AG08395 (cell line): Measurements from ENCODE around the gene AFF3.
"Not testable (repeated sequence)": the region's sequence is repeated elsewhere in the genome, so short reads cannot be mapped to it uniquely, and the experiment has no call there.

Source experiments
- DNase-seq: peaks from one replicate; pipeline ENCODE4 v3.0.0; 2012; ENCODE audit warnings: mixed read lengths, low spot score

AFF3 gene

GRCh38 chr2:99747842-99748241 lies 394.5 kb downstream of the AFF3 start:
- DNase-seq = no peak

GRCh38 chr2:99743146-99743545 lies 399.2 kb downstream of the AFF3 start:
- DNase-seq = no peak

- no peak for DNase-seq
These were observed 404.9 kb downstream of the AFF3 start for GRCh38 chr2:99737537-99737936.

- no peak for DNase-seq
These were observed 406.6 kb downstream of the AFF3 start for GRCh38 chr2:99735753-99736152.

DNA sequence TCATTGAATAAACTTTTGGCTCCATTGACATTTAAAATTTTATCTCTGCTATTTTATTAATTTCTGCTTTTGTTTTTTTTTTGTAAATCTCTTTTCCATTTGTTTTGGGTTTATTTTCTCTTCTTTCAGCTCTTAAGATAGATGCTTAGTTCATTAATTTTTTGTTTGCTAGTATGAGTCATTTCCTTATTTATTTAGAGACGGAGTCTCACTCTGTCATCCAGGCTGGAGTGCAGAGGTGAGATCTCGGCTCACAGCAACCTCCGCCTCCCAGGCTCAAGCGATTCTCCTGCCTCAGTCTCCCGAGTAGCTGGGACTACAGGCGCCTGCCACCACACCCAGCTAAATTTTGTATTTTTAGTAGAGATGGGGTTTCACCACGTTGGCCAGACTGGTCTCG lies 407.1 kb downstream of the AFF3 start:
- DNase-seq = not testable (repeated sequence)

GRCh38 chr2:99734236-99734635 lies 408.2 kb downstream of the AFF3 start:
- no peak for DNase-seq

DNA sequence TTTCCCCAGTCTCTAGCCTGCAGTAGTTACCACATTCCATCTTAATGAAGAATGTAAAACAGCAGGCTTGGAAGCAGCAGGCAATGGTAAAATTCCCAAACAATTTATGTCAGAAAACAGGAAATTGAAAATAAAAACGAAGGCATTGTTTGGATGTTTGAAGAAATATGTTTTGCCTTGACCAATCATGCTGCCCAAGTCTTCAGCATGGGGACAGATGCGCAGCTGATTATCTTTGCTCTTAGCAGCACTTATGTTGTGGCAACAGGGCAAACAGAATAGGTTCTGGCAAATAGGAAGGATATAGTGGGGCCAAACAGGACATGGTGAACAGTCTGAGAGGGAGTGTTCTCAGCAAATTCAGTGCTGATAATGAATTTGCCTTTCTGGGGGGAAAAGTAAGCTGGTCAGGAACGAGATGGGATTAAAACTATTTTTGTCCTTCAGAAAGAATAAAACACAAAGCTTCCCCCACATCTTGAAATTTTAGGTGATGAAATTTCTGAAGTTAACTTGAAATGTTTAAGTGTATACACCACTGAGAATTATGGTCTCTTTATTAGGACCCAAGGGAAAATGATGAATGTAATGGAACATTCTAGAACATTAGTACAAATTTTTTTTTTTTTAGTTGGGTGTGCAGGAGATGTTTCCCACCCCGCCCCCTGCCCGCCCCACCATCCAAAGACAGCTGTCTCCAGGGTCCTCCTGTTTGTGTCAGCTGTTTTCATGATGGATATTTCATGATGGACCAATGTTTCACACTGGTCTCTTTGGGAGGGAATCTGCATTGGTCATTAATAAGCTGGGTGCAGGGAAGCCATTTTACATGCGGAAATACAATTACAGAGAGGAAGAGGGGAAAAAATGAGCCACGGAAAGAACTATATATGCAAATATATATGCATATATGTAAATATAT lies 413.0 kb downstream of the AFF3 start:
- peak; percentile 85 for DNase-seq

GRCh38 chr2:99728166-99728565 lies 414.2 kb downstream of the AFF3 start:
- no peak for DNase-seq

DNA sequence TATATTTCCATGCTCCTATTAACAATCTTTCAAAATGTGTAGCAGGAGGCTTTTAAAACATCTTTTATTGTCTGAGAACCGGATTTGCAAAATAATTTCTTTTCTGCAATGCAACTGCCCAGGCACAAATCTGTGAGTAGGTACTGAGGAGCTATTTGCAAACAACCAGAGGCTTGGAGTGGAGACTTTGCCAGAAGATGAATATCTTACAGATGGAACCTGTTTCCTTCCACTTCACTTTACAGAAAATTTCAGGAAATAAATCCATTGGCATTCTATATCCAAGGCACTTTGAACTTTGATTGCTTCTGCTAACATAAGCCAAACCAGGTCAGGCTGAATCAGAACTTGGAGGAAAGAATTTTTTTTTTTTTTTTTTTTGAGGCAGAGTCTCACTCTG lies 415.2 kb downstream of the AFF3 start:
- DNase-seq = no peak

GRCh38 chr2:99726691-99727090 lies 415.7 kb downstream of the AFF3 start:
- no peak for DNase-seq

DNA sequence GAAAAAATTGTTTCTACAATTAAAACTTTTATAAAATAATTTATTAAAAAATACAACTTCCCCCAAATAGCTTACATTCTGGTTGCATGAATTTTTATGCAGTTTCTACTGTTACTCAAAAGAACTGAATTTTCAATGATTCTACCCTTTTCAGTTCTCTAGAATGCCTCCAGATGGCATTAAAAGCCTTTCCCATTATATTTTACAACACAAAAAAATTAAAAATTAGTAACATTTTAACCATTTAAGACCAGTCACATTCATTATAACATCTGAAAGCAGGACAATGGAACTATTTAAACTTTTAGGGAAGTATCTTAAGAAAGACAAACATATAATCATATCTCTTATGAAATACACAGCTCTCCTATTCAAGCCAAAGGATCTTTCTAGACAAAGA lies 416.6 kb downstream of the AFF3 start:
- no peak for DNase-seq

- DNase-seq = no peak
These were observed 419.9 kb downstream of the AFF3 start for GRCh38 chr2:99722476-99722875.

- DNase-seq = no peak
These were observed 423.3 kb downstream of the AFF3 start for GRCh38 chr2:99719102-99719501.

GRCh38 chr2:99715956-99716355 lies 426.4 kb downstream of the AFF3 start:
- DNase-seq = peak; percentile 31

DNA sequence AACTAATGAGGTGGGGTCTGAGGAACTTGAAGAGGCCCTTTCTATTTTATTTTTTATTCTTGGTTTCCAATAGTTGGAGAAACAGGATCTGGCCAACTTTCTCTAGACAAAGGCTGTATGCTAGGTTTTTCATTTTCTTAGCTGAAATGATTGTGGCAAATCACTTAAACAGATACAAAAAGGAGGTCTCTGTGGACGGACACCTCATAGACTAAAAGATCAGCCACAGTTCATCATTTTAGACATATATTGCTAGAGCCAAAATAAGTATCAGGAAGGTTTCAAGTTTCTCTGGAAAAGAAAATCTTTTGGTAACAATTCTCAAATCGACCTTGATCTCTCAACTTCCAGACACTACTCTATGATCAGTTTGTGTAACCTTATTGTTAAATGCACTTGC lies 428.0 kb downstream of the AFF3 start:
- no peak for DNase-seq

GRCh38 chr2:99711144-99711543 lies 431.2 kb downstream of the AFF3 start:
- DNase-seq = peak; percentile 11

- DNase-seq = peak; percentile 40
These were observed 431.7 kb downstream of the AFF3 start for GRCh38 chr2:99710721-99711120.

DNA sequence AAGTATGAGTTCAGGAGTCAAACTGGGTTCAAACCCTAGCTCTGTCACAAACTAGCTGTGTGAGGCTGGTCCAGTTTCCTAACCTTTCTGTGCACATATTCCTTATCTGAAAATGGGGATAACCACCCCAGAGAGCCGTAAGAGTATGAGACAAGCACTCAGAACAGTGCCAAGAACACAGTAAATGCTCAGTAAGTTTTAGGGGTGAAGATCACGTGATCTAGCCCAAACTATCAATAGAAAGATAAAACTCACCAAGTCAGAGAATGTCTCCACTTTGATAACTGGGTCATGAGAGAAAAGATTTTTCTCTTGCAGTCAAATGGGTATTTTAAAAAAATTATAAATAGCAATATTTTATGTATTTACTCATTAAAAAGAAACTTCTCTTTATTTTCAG lies 433.2 kb downstream of the AFF3 start:
- DNase-seq = no peak

DNA sequence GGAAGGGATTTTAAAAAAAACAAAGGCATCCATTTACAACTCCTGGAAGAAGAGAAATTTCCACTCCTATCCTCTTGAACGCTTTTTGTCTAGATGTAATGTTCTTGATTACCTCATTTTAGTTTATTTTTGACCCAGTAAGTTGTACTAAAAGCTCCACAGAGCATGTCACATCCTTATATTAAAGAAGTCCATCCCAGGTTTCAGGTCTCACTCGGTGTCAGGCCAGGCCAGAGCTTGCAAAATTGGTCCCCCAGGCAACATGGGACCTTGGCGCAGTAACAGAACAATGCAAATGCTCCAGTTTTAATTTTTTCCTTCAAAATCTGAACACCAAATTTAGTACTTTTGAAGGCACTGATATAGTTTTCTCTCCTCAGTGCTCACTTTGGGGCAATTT lies 434.2 kb downstream of the AFF3 start:
- DNase-seq = no peak

GRCh38 chr2:99707592-99707991 lies 434.8 kb downstream of the AFF3 start:
- DNase-seq = peak; percentile 67

GRCh38 chr2:99706735-99707134 lies 435.7 kb downstream of the AFF3 start:
- no peak for DNase-seq

DNA sequence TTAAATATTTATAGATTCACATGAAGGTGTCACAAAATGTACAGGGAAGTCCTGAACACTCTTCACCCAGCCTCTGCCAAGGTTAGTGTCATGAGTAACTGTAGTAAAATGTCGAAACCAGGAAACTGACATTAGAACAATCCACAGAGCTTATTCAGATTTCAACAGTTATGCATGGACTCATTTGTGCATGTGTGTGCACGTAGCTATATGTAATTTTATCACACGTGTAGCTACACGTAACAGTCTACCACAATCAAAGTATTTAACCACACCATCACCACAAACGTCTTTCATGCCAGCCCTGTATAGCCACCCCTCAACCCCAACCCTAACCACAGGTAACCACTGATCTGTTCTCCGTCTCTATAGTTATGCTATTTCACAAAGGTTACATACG lies 440.9 kb downstream of the AFF3 start:
- DNase-seq = no peak

- no peak for DNase-seq
These were observed 441.6 kb downstream of the AFF3 start for GRCh38 chr2:99700482-99701398.
